ENCODE results near the gene H2BK1. TPM values are rescaled to one million over a fixed set of nuclear protein-coding genes. Genes with fewer than 3 reads are reported as not detected.

H2BK1 gene
- total RNA-seq, 1 donor from 2014 or later: not detected

DNA sequence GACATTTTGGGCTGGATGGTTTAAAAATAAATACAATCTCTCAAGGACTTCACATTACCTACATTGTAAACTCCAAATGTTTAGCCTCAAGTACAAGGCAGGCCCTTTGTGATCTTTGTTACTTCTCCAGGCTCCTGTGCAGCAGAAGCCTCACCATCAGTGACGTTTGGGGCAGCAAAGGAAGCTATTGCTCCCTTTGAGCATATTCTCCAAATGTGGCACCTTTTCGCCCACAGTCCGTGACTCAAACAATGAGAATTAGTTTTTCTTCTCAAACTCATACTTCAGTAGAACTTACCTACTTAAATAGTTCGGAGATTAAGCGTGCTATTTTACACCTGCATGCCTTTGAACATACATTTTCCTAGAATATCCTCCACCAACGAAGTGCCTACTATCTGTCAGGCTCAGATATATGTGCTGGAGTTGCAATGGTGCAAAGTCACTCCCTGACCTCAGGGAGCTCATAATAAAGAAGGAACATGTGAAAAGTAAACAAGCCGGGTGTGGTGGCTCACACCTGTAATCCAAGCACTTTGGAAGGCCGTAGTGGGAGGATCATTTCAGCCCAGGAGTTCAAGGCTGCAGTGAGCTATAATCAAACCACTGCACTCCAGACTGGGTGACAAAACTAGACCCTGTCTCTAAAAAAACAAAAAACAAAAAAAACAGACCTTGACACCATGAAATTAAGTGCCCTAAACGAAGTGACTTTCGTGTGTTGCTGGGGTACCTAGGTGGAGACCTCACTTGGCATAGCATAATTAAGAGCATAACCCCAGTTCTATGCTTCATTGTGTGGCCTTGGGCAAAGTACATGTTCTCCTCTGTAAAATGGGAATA, 18.0 kb upstream of the H2BK1 start:
- Histone ChIP-seq H3K4me1 (peaks cover 49% of the 10 kb centered on the region), H3K9me3 (replicated peaks) (no peaks in the 10 kb centered on the region), H3K4me3 (peak overlapping the region; percentile 93), H3K27me3 (ENCODE audit: low read depth) (no peaks in the 10 kb centered on the region), H3K27ac (replicated peaks) (peak overlapping the region; percentile 91), H3K36me3 (peaks cover 18% of the 10 kb centered on the region)
- DNase-seq: no peak
- TF ChIP-seq, protein P1, sequence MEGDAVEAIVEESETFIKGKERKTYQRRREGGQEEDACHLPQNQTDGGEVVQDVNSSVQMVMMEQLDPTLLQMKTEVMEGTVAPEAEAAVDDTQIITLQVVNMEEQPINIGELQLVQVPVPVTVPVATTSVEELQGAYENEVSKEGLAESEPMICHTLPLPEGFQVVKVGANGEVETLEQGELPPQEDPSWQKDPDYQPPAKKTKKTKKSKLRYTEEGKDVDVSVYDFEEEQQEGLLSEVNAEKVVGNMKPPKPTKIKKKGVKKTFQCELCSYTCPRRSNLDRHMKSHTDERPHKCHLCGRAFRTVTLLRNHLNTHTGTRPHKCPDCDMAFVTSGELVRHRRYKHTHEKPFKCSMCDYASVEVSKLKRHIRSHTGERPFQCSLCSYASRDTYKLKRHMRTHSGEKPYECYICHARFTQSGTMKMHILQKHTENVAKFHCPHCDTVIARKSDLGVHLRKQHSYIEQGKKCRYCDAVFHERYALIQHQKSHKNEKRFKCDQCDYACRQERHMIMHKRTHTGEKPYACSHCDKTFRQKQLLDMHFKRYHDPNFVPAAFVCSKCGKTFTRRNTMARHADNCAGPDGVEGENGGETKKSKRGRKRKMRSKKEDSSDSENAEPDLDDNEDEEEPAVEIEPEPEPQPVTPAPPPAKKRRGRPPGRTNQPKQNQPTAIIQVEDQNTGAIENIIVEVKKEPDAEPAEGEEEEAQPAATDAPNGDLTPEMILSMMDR (IDR thresholded peaks at IDR 0.05; ENCODE audit: borderline replicate concordance): no peak
- intact Hi-C loops (cut with micrococcal nuclease): no loop called here

- Histone ChIP-seq H3K4me3 (peak within 1 kb of the TSS; percentile 93), H3K9me3 (replicated peaks) (no peaks in the 10 kb centered on the region), H3K4me1 (peaks cover 39% of the 10 kb centered on the region), H3K27ac (replicated peaks) (peak within 1 kb of the TSS; percentile 91), H3K27me3 (ENCODE audit: low read depth) (no peaks in the 10 kb centered on the region), H3K36me3 (peaks cover 29% of the 10 kb centered on the region)
- intact Hi-C loops (cut with micrococcal nuclease): no loop called here
- TF ChIP-seq, protein P1 (IDR thresholded peaks at IDR 0.05; ENCODE audit: borderline replicate concordance): no peak
- DNase-seq: peak; percentile 99
Observed at GRCh38 chr7:151226875-151227782, 16.8 kb upstream of the H2BK1 start, which contains the start of gene ABCF2. ABCF2 (minus strand) TSS chr7:151227205; CDS start chr7:151226458, 747 bp downstream.

GRCh38 chr7:151226560-151226874, 16.2 kb upstream of the H2BK1 start:
- intact Hi-C loops (cut with micrococcal nuclease): no loop called here
- Histone ChIP-seq H3K9me3 (replicated peaks) (no peaks in the 10 kb centered on the region), H3K27ac (replicated peaks) (peak overlapping the region; percentile 91), H3K27me3 (ENCODE audit: low read depth) (no peaks in the 10 kb centered on the region), H3K36me3 (peaks cover 35% of the 10 kb centered on the region), H3K4me3 (peak overlapping the region; percentile 93), H3K4me1 (peaks cover 33% of the 10 kb centered on the region)
- TF ChIP-seq, protein P1 (IDR thresholded peaks at IDR 0.05; ENCODE audit: borderline replicate concordance): no peak
- no peak for DNase-seq

- no peaks in the 10 kb centered on the region for H3K9me3 ChIP-seq (replicated peaks)
- H3K27ac ChIP-seq (replicated peaks): no peak overlapping the region
- TF ChIP-seq, protein P1 (IDR thresholded peaks at IDR 0.05; ENCODE audit: borderline replicate concordance): no peak
- intact Hi-C loops (cut with micrococcal nuclease): no loop called here
- H3K4me1 ChIP-seq: peaks cover 28% of the 10 kb centered on the region
- no peak for DNase-seq
- H3K4me3 ChIP-seq: peak overlapping the region; percentile 93
- no peaks in the 10 kb centered on the region for H3K27me3 ChIP-seq (ENCODE audit: low read depth)
- H3K36me3 ChIP-seq: peaks cover 40% of the 10 kb centered on the region
Observed at GRCh38 chr7:151225948-151226510, 15.7 kb upstream of the H2BK1 start.

DNA sequence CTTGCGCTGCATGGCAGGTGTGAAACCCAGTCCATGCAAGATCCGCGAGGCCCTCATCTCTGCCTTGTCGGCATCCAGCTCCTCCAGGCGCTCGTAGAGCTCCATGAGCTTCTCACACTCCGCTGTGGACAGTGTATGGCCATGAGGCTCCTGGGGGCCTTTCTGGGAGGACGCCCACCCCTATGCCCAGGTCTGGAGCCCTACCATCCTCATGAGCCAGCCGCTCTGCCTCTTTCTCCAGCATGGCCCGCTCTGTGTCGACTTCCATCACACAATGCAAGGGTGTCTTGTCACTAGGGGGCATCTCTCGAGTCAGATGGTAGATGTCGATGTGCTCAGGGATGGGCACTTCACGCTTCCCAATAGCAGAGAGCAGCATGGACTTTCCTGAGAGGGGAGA, 13.4 kb upstream of the H2BK1 start:
- TF ChIP-seq, protein P1 (IDR thresholded peaks at IDR 0.05; ENCODE audit: borderline replicate concordance): no peak
- Histone ChIP-seq H3K4me1 (peaks cover 27% of the 10 kb centered on the region), H3K36me3 (peaks cover 63% of the 10 kb centered on the region), H3K4me3 (no peak overlapping the region), H3K9me3 (replicated peaks) (no peaks in the 10 kb centered on the region), H3K27ac (replicated peaks) (no peak overlapping the region), H3K27me3 (ENCODE audit: low read depth) (no peaks in the 10 kb centered on the region)
- DNase-seq: no peak
- intact Hi-C loops (cut with micrococcal nuclease): no loop called here
